GM21390 (cell line): ENCODE measurements around the gene CHMP4B.

Experiments used
- ATAC-seq: cut with Tn5 transposase; IDR thresholded peaks from one replicate; pipeline ENCODE4 v1.9.1; 2021; ENCODE audit not compliant: unreplicated experiment

The CHMP4B gene

GRCh38 chr20:33817411-33817810 is 6.3 kb downstream of the CHMP4B start:
- no peak for ATAC-seq

GRCh38 chr20:33819456-33819855 is 8.3 kb downstream of the CHMP4B start:
- ATAC-seq, result no peak

DNA sequence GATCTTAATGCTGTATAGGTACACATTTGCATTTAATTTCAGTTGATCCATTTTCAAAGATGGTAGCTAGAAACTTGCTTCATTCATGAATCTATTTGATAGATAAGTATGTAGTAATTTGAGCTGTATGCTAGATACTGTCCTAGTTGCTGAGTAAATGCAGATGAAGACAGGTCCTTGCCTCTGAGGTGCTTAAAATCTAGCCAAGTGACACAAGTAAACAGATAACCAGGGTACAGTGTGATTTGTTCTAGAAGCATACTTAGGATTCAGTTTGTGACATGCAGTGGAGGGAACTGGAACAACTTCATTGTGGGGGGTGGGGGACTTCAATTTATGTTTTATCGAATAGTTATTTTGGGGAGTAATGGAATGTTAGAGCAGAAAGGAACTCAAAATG is 9.2 kb downstream of the CHMP4B start:
- no peak for ATAC-seq

GRCh38 chr20:33821270-33821836 is 10.2 kb downstream of the CHMP4B start:
- no peak for ATAC-seq

GRCh38 chr20:33822423-33822822 is 11.3 kb downstream of the CHMP4B start:
- ATAC-seq, result no peak

DNA sequence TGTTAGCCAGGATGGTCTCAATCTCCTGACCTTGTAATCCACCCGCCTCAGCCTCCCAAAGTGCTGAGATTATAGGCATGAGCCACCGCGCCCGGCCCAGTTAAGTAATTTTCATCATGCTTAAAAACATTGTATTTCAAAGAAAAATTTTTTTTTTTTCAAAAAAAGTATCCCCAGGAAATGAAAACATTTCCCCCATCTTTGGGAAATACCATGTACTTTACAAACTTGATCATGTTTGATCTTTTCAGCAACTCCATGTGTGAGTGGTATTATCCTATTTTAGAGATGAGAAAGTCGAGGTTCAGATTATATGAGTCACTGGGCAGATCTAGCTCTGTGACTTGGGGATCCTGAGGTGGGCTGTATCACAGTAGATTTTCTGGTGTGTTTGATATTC is 11.8 kb downstream of the CHMP4B start:
- ATAC-seq, result no peak

DNA sequence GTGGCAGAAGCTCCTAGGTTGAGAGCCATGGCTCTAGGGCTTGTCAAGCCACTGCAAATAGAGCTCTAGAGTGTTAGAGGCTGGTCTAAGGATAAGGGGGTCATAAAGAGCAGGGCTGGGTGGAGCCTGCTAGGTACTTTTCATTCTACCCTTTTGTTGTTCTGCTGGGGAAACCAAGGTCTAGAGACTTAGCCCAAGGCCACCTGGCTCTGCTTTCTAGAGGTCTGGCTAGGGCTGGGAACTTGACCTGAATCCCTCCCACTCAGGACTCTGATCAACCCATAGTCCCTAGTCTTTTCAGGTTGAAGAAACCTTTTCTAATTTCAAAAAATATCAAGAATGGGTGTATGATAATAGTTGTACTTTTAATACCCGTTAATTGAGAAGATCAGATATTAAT is 13.7 kb downstream of the CHMP4B start:
- no peak for ATAC-seq

- no peak for ATAC-seq
These were observed 14.5 kb downstream of the CHMP4B start for GRCh38 chr20:33825340-33826269.

GRCh38 chr20:33826270-33826897 is 15.2 kb downstream of the CHMP4B start:
- ATAC-seq, result no peak

- ATAC-seq, result no peak
These were observed 16.0 kb downstream of the CHMP4B start for GRCh38 chr20:33827109-33827508.

GRCh38 chr20:33827634-33828325 is 16.6 kb downstream of the CHMP4B start:
- ATAC-seq, result no peak

DNA sequence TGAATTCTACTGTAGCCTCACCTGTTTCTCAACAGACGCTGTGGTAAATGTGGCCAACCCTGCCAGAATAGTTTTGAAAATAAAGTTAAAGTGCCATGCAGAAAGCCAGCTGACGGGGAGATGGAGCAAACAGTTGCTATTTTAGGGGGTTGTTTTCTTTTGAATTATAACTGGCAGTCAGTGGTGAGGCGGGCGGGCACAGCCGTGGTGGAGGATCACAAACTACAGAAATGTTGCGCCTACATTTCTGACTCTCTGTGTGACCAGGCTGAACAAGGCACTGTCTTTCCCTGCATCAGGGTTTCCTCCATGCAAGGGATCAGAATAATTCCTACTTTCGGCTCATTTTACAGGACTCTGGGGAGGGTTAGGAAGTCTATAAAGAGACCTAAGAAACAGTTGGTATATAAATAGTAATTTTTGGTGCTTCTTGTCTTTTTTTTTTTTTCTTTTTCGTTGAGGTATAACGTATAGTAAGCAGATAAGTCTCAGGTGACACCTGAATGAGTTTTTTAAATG is 17.2 kb downstream of the CHMP4B start:
- no peak for ATAC-seq

- ATAC-seq, result no peak
These were observed 17.9 kb downstream of the CHMP4B start for GRCh38 chr20:33828967-33829560.

DNA sequence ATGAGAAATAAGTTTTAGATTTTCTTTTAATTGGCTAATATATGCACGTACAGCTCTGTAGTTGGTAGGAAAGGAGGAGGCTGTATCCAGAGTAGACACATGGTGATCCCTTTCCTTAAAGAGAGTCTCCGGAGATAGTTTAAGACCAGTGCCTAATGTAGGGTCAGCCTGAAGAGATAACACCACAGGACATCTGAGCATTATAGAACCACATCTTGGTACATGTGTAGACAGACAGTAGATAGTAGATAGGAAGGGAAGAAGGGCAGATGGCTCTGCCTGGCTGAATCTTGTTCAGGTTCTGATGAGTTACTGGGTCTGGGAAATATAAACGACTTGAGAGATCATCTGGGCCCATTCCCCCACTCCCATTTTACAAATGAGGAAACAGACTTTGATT is 18.5 kb downstream of the CHMP4B start:
- no peak for ATAC-seq

DNA sequence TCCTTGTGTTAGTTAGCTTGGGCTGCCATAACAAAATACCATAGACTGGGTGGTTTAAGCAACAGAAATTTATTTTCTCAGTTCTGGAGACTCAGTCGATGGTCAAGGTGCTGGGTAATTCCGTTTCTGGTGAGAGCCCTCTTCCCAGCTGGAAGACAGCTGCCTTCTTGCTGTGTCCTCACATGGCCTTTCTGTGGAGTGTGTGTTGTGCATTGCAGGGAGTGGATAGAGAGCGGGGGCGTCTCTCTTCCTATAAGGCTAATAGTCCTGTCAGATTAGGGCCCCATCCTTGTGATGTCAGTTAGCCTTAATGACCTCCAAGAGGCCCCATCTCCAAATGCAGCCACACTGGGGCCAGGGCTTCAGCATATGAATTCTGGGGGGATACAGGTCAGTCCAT is 19.2 kb downstream of the CHMP4B start:
- no peak for ATAC-seq

GRCh38 chr20:33832103-33832804 is 21.1 kb downstream of the CHMP4B start:
- ATAC-seq, result no peak

GRCh38 chr20:33833333-33833732 is 22.2 kb downstream of the CHMP4B start:
- ATAC-seq, result no peak

- no peak for ATAC-seq
These were observed 24.5 kb downstream of the CHMP4B start for GRCh38 chr20:33835615-33836172.

DNA sequence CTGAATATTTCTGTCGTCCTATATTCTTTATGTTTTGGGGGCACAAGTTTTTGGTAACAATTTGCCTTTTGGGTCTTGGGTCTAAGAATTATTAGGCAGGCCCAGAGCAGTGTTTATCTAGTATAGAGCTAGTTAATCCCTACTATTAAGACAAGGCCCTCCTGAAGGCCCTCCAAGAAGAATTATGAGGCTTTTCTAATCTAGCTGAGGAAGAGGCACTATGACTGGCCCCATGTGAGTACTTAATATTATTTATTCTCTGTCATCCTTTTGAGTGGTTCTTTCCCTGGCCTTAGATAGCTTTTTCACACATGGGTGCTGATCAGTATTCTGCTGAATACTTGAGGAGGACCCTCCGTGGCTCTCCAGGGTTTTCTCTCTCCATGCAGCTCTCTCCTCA is 25.1 kb downstream of the CHMP4B start:
- no peak for ATAC-seq
